Colonic mucosa (tissue), 4 donors: Measurements from ENCODE around the gene SUN3. TPM values are rescaled to one million over a fixed set of nuclear protein-coding genes. Genes with fewer than 3 reads are reported as not detected.

Experiments
- DNase-seq: peaks from one replicate; pipeline ENCODE4 v3.0.0-alpha.2; 2020
- H3K27ac ChIP-seq: fragments of 200-600 bp; one replicate; pipeline ENCODE4 v1.8.0; 2021
- H3K27me3 ChIP-seq: fragments of 200-600 bp; one replicate; pipeline ENCODE4 v1.8.0; 2021
- H3K36me3 ChIP-seq: fragments of 200-600 bp; one replicate; pipeline ENCODE4 v1.8.0; 2021
- H3K4me1 ChIP-seq: fragments of 200-600 bp; one replicate; pipeline ENCODE4 v1.8.0; 2021; ENCODE audit warnings: mild to moderate bottlenecking
- H3K4me3 ChIP-seq: fragments of 200-600 bp; one replicate; pipeline ENCODE4 v1.8.0; 2021
- H3K9ac ChIP-seq, 2 donors: one replicate each; pipeline ENCODE4 v1.7.0; 2013; ENCODE audit warnings: control low read depth in 2 of 2, low read depth in 2 of 2, low read length in 2 of 2
- H3K9me3 ChIP-seq: fragments of 200-600 bp; one replicate; pipeline ENCODE4 v1.8.0; 2021
- intact Hi-C: fragments of 100-400 bp; cut with DNase I; formaldehyde crosslinking; loops from one replicate; pipeline ENCODE4 v1.14.1; 2022
- total RNA-seq, 2 donors: library from RNA; stranded (reverse); fragmentation: NEBNext Ultra II Directional in 1 of 2; extraction: Animal tissue kit (Norgen Biotek cat#: 25700) in 1 of 2; gene quantifications; one replicate each; pipeline ENCODE4 v1.2.1, GENCODE V29; 2021
- TF ChIP-seq, protein P1 (sequence below): fragments of 200-600 bp; IDR thresholded peaks from one replicate; pipeline ENCODE4 v1.8.0; 2022; ENCODE audit warnings: antibody characterized with exemption, mild to moderate bottlenecking
- donor health status: healthy.
- donor health status: DM: no; HTN: no; CAD: no.
- donor health status: DM: no; HTN: no; CAD: no.

The SUN3 gene
- total RNA-seq, 2 donors from 2014 or later: not detected

DNA sequence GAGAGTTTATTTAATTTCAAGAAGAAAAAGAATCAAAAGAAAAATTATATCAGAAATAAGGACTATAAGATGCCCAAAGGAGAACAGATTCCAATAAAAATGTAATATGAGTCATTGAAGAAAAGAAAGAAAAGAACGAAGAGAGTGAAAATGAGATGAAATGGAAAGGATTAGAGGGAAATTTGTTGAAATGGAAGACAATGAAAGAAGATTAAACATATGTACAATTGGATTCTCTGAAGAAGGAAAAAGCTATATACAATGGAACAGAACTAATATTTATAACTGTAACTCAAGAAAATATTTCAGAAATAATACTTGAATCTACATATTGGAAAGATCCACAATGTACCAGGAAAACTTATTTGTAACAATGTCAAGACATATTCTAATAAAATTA is 35.1 kb upstream of the SUN3 start:
- no peak for DNase-seq
- Histone ChIP-seq H3K4me1 (no peaks in the 10 kb centered on the region), H3K36me3 (no peaks in the 10 kb centered on the region), H3K9me3 (no peaks in the 10 kb centered on the region), H3K4me3 (no peak overlapping the region), H3K27ac (no peak overlapping the region), H3K27me3 (no peaks in the 10 kb centered on the region), H3K9ac (no peak overlapping the region)
- intact Hi-C loops: no loop called here
- TF ChIP-seq, protein P1, sequence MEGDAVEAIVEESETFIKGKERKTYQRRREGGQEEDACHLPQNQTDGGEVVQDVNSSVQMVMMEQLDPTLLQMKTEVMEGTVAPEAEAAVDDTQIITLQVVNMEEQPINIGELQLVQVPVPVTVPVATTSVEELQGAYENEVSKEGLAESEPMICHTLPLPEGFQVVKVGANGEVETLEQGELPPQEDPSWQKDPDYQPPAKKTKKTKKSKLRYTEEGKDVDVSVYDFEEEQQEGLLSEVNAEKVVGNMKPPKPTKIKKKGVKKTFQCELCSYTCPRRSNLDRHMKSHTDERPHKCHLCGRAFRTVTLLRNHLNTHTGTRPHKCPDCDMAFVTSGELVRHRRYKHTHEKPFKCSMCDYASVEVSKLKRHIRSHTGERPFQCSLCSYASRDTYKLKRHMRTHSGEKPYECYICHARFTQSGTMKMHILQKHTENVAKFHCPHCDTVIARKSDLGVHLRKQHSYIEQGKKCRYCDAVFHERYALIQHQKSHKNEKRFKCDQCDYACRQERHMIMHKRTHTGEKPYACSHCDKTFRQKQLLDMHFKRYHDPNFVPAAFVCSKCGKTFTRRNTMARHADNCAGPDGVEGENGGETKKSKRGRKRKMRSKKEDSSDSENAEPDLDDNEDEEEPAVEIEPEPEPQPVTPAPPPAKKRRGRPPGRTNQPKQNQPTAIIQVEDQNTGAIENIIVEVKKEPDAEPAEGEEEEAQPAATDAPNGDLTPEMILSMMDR: no peak

GRCh38 chr7:48059706-48060105 is 30.8 kb upstream of the SUN3 start:
- H3K9ac ChIP-seq: no peak overlapping the region
- H3K4me3 ChIP-seq: no peak overlapping the region
- no peaks in the 10 kb centered on the region for H3K36me3 ChIP-seq
- TF ChIP-seq, protein P1: no peak
- DNase-seq: no peak
- H3K9me3 ChIP-seq: no peaks in the 10 kb centered on the region
- H3K4me1 ChIP-seq: no peaks in the 10 kb centered on the region
- no peak overlapping the region for H3K27ac ChIP-seq
- intact Hi-C loops: no loop called here
- no peaks in the 10 kb centered on the region for H3K27me3 ChIP-seq

GRCh38 chr7:48058990-48059389 is 30.1 kb upstream of the SUN3 start:
- DNase-seq: no peak
- Histone ChIP-seq H3K9ac (no peak overlapping the region), H3K27ac (no peak overlapping the region), H3K4me1 (no peaks in the 10 kb centered on the region), H3K36me3 (no peaks in the 10 kb centered on the region), H3K4me3 (no peak overlapping the region), H3K27me3 (no peaks in the 10 kb centered on the region), H3K9me3 (no peaks in the 10 kb centered on the region)
- TF ChIP-seq, protein P1: no peak
- intact Hi-C loops: no loop called here

DNA sequence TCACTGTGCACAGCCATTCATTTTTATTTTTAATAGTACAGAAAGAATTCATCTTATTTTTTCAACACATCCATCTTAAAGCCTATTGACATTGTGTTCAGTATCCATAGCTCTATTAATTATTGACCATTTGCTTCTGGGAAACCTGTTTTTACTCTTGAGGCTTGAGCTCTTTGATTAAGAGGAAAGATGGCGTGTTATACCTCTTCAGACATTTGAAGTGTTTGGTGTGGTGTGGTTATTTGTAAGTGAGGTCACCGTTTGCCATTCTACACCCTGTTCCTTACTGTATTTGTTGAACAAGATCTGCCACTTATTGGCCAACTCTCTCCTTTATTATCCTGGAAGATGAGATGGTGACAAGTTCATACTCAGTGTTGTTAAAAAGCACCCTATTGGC is 24.8 kb upstream of the SUN3 start:
- Histone ChIP-seq H3K9me3 (no peaks in the 10 kb centered on the region), H3K27me3 (no peaks in the 10 kb centered on the region), H3K36me3 (no peaks in the 10 kb centered on the region), H3K4me1 (no peaks in the 10 kb centered on the region), H3K9ac (no peak overlapping the region), H3K27ac (no peak overlapping the region), H3K4me3 (no peak overlapping the region)
- TF ChIP-seq, protein P1: no peak
- DNase-seq: no peak
- intact Hi-C loops: no loop called here

GRCh38 chr7:48052748-48053147 is 23.8 kb upstream of the SUN3 start:
- no peak for DNase-seq

More at GRCh38 chr7:48052748-48053147, 23.8 kb upstream of the SUN3 start:
- no peaks in the 10 kb centered on the region for H3K27me3 ChIP-seq
- H3K36me3 ChIP-seq: no peaks in the 10 kb centered on the region
- H3K9ac ChIP-seq: no peak overlapping the region
- H3K4me1 ChIP-seq: no peaks in the 10 kb centered on the region
- no peaks in the 10 kb centered on the region for H3K9me3 ChIP-seq
- TF ChIP-seq, protein P1: no peak
- no peak overlapping the region for H3K27ac ChIP-seq
- H3K4me3 ChIP-seq: no peak overlapping the region
- intact Hi-C loops: no loop called here
